Chondrocyte (in vitro differentiated cells): ENCODE data around the gene ANKH. TPM values are rescaled to one million over a fixed set of nuclear protein-coding genes. Genes with fewer than 3 reads are reported as not detected.

Experiments used
- DNase-seq: peaks from one replicate; pipeline ENCODE4 v3.0.0; 2021; ENCODE audit warnings: mixed read lengths, low spot score
- H3K27ac Mint-ChIP-seq: one replicate; pipeline ENCODE4 v1.8.0; 2021; ENCODE audit warnings: mild to moderate bottlenecking, moderate library complexity, mixed read lengths; ENCODE audit not compliant: unreplicated experiment
- H3K27me3 Mint-ChIP-seq: 2 replicates; pipeline ENCODE4 v1.8.0; 2021; ENCODE audit warnings: low read depth, mixed read lengths
- H3K36me3 Mint-ChIP-seq: 2 replicates; pipeline ENCODE4 v1.8.0; 2021; ENCODE audit warnings: low read depth, mixed read lengths
- H3K4me1 Mint-ChIP-seq: 2 replicates; pipeline ENCODE4 v1.8.0; 2021; ENCODE audit warnings: low read depth, mild to moderate bottlenecking, mixed read lengths
- H3K4me3 Mint-ChIP-seq: one replicate; pipeline ENCODE4 v1.8.0; 2021; ENCODE audit warnings: mild to moderate bottlenecking, moderate library complexity, mixed read lengths; ENCODE audit not compliant: unreplicated experiment
- H3K9me3 Mint-ChIP-seq: 2 replicates; pipeline ENCODE4 v1.8.0; 2021; ENCODE audit warnings: low read depth, mixed read lengths
- CTCF ChIP-seq: fragments of 200-600 bp; sonication (generic); IDR thresholded peaks from 2 replicates; pipeline ENCODE4 v1.5.0; 2021; ENCODE audit warnings: antibody characterized with exemption, mild to moderate bottlenecking, moderate library complexity
- total RNA-seq: library from RNA; stranded (reverse); gene quantifications from 3 replicates; pipeline ENCODE4 v1.2.1, GENCODE V29; 2021

Gene ANKH
- total RNA-seq, 1 donor from 2014 or later = 114 TPM

GRCh38 chr5:14834584-14835550 lies 36.7 kb downstream of the ANKH start:
- Mint-ChIP-seq H3K4me1 (peaks cover 24% of the 10 kb centered on the region), H3K36me3 (peaks cover 2% of the 10 kb centered on the region), H3K4me3 (no peak overlapping the region), H3K27me3 (no peaks in the 10 kb centered on the region), H3K27ac (no peak overlapping the region), H3K9me3 (no peaks in the 10 kb centered on the region)
- DNase-seq = no peak
- TF ChIP-seq CTCF = no peak

DNA sequence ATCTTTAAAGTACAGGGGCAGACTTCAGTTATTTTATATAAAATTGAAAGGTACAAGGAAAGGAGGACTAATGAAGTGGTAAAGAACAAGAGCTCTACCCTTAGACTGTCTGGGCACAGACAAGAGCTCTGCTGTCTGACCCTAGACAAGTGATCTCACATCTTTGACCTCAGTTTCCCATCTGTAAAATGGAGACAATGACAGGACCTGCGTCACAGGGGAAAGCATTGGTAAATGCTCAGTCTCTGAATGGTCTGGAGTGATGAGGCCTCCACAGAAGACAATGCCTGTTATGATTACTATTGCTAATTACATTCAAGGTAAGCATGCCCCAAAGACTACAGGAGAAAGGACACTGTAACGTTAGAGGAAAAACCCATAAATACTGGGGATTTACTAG lies 37.5 kb downstream of the ANKH start:
- Mint-ChIP-seq H3K27ac (no peak overlapping the region), H3K4me1 (peaks cover 32% of the 10 kb centered on the region)

DNA sequence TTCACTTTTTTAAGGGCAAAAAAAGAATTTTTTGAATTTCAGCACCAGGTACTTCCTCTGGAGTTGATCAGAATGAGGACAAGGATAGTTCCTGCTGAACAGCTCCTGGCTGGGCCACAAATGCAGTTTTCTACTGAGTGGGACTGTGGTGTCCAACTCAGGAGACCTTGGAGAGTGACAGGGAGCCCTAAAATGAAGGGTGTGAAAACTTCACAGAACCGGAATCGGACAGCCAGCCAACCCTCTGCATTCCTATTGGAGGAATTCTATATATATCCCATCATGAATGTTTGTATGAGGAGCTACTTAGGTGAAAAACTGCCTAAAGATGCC lies 40.6 kb downstream of the ANKH start:
- Mint-ChIP-seq H3K9me3 (no peaks in the 10 kb centered on the region), H3K27ac (peak overlapping the region; percentile 92), H3K4me1 (peaks cover 49% of the 10 kb centered on the region), H3K4me3 (peak overlapping the region; percentile 37), H3K36me3 (peaks cover 1% of the 10 kb centered on the region), H3K27me3 (no peaks in the 10 kb centered on the region)
- no peak for DNase-seq
- TF ChIP-seq CTCF = no peak

More for the DNA sequence above, 37.5 kb downstream of the ANKH start:
- H3K9me3 Mint-ChIP-seq = no peaks in the 10 kb centered on the region
- no peak for DNase-seq
- H3K4me3 Mint-ChIP-seq = no peak overlapping the region
- TF ChIP-seq CTCF = no peak
- H3K36me3 Mint-ChIP-seq = peaks cover 2% of the 10 kb centered on the region
- no peaks in the 10 kb centered on the region for H3K27me3 Mint-ChIP-seq

DNA sequence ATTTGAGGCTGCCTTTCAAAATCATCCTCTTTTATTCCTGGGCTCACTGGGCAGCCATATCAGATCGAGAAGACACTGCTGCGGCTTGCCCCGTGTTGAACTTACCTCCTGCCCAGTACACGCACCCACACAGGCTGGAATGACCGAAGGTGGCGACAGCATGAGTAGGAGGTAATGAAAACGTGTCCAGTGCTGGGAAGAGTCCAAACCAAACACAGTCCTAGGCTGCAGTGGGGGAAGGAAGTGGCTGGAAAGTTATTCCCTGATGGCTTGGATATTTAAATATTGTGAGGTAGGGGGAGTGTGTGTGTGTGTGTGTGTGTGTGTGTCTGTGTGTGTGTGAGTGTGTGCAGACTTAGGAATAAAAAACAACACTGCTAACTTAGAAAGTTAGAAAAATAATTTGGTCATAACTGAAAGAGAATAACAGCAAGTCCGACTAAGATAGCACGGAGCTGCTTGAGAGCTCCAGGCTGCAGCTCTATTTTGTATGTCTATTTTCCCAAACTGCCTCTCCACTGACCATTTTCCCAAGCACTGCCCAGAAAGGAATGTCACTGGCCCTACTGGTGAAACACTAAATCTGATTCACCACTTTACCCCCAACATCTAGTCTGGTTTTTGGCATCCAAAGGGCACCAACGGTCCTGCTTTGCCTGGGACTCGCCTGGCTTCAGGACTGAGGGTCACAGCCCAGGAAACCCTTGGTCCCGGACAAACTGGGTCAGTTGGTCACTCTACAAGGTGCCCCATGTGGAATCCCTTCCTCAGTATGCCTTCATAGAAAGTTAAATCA lies 41.2 kb downstream of the ANKH start:
- DNase-seq = no peak
- peak overlapping the region; percentile 92 for H3K27ac Mint-ChIP-seq
- H3K36me3 Mint-ChIP-seq = peaks cover 1% of the 10 kb centered on the region
- no peaks in the 10 kb centered on the region for H3K27me3 Mint-ChIP-seq
- H3K9me3 Mint-ChIP-seq = no peaks in the 10 kb centered on the region
- peak overlapping the region; percentile 56 for H3K4me3 Mint-ChIP-seq
- TF ChIP-seq CTCF = peak; percentile 34
- peaks cover 49% of the 10 kb centered on the region for H3K4me1 Mint-ChIP-seq

- DNase-seq = no peak
- Mint-ChIP-seq H3K4me1 (peaks cover 54% of the 10 kb centered on the region), H3K27me3 (no peaks in the 10 kb centered on the region), H3K9me3 (no peaks in the 10 kb centered on the region), H3K36me3 (peaks cover 1% of the 10 kb centered on the region), H3K4me3 (peak overlapping the region; percentile 56), H3K27ac (peak overlapping the region; percentile 92)
- no peak for TF ChIP-seq CTCF
These were observed 42.2 kb downstream of the ANKH start for GRCh38 chr5:14829396-14829795.
